ENCODE results near the gene TMEM26.

- TF ChIP-seq TAF1 (IDR thresholded peaks at IDR 0.05; ENCODE audit: control insufficient read depth, extremely low read depth, insufficient read depth, low read length, severe bottlenecking) (no peak), NR3C1 (CRISPR knock-in tag; IDR thresholded peaks at IDR 0.05) (no peak), GATAD2A (IDR thresholded peaks at IDR 0.05) (no peak), HBP1 (CRISPR knock-in tag; IDR thresholded peaks at IDR 0.05) (no peak), NRF1 (conservative IDR thresholded peaks at IDR 0.05 in 1 of 2, IDR thresholded peaks at IDR 0.05 in 1 of 2) (no peak)
- TF ChIP-seq, protein P1, sequence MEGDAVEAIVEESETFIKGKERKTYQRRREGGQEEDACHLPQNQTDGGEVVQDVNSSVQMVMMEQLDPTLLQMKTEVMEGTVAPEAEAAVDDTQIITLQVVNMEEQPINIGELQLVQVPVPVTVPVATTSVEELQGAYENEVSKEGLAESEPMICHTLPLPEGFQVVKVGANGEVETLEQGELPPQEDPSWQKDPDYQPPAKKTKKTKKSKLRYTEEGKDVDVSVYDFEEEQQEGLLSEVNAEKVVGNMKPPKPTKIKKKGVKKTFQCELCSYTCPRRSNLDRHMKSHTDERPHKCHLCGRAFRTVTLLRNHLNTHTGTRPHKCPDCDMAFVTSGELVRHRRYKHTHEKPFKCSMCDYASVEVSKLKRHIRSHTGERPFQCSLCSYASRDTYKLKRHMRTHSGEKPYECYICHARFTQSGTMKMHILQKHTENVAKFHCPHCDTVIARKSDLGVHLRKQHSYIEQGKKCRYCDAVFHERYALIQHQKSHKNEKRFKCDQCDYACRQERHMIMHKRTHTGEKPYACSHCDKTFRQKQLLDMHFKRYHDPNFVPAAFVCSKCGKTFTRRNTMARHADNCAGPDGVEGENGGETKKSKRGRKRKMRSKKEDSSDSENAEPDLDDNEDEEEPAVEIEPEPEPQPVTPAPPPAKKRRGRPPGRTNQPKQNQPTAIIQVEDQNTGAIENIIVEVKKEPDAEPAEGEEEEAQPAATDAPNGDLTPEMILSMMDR (IDR thresholded peaks at IDR 0.05 in 2 of 3, conservative IDR thresholded peaks at IDR 0.05 in 1 of 3; ENCODE audit: insufficient read depth in 2 of 3, low read depth in 1 of 3, low read length in 3 of 3): no peak
- TF ChIP-seq, protein P2, sequence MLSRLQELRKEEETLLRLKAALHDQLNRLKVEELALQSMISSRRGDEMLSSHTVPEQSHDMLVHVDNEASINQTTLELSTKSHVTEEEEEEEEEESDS (CRISPR knock-in tag; IDR thresholded peaks at IDR 0.05): no peak
- TF ChIP-seq, protein P3, sequence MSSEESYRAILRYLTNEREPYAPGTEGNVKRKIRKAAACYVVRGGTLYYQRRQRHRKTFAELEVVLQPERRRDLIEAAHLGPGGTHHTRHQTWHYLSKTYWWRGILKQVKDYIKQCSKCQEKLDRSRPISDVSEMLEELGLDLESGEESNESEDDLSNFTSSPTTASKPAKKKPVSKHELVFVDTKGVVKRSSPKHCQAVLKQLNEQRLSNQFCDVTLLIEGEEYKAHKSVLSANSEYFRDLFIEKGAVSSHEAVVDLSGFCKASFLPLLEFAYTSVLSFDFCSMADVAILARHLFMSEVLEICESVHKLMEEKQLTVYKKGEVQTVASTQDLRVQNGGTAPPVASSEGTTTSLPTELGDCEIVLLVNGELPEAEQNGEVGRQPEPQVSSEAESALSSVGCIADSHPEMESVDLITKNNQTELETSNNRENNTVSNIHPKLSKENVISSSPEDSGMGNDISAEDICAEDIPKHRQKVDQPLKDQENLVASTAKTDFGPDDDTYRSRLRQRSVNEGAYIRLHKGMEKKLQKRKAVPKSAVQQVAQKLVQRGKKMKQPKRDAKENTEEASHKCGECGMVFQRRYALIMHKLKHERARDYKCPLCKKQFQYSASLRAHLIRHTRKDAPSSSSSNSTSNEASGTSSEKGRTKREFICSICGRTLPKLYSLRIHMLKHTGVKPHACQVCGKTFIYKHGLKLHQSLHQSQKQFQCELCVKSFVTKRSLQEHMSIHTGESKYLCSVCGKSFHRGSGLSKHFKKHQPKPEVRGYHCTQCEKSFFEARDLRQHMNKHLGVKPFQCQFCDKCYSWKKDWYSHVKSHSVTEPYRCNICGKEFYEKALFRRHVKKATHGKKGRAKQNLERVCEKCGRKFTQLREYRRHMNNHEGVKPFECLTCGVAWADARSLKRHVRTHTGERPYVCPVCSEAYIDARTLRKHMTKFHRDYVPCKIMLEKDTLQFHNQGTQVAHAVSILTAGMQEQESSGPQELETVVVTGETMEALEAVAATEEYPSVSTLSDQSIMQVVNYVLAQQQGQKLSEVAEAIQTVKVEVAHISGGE (CRISPR knock-in tag; IDR thresholded peaks at IDR 0.05): no peak
Observed at GRCh38 chr10:61481597-61481996, 28.4 kb upstream of the TMEM26 start.
